ENCODE measurements around the gene STEAP4. TPM values are rescaled to one million over a fixed set of nuclear protein-coding genes. Genes with fewer than 3 reads are reported as not detected.

STEAP4 gene
- polyA plus RNA-seq, 1 of the 3 experiments (the other 2 are of a cell fraction) = not detected

GRCh38 chr7:88355011-88355410 lies 48.3 kb upstream of the STEAP4 start:
- Histone ChIP-seq H3K9me3 (no peaks in the 10 kb centered on the region), H3K36me3 (replicated peaks in 1 of 2; ENCODE audit: control insufficient read depth in 1 of 2, insufficient read depth in 2 of 2, low read length in 1 of 2) (no peaks in the 10 kb centered on the region), H3K79me2 (ENCODE audit: insufficient read depth) (no peaks in the 10 kb centered on the region), H2AFZ (ENCODE audit: low read depth) (no peak overlapping the region), H3K27ac (ENCODE audit: low read depth in 2 of 2, low read length in 1 of 2) (no peak overlapping the region), H3K9me2 (no peaks in the 10 kb centered on the region), H4K20me1 (ENCODE audit: insufficient read depth) (no peaks in the 10 kb centered on the region), H3F3A (replicated peaks; ENCODE audit: insufficient read depth) (no peaks in the 10 kb centered on the region), H3K27me3 (ENCODE audit: insufficient read depth) (no peaks in the 10 kb centered on the region), H3K4me1 (ENCODE audit: control insufficient read depth in 1 of 2, insufficient read depth in 2 of 2, low read depth in 1 of 2, low read length in 1 of 2) (no peaks in the 10 kb centered on the region; a peak in 2 of 4 replicates), H3K4me2 (no peak overlapping the region), H3K9ac (no peak overlapping the region), H3K4me3 (ENCODE audit: low read depth in 2 of 2, low read length in 1 of 2) (no peak overlapping the region)
- TF ChIP-seq IRF3 (IDR thresholded peaks at IDR 0.05; ENCODE audit: low read depth, low read length) (no peak), RFX5 (IDR thresholded peaks at IDR 0.05; ENCODE audit: low read length) (no peak), FOXM1 (IDR thresholded peaks at IDR 0.05; ENCODE audit: low read depth) (no peak), POLR2AphosphoS5 (IDR thresholded peaks at IDR 0.05; ENCODE audit: low read depth, low read length) (no peak), SIN3A (IDR thresholded peaks at IDR 0.05; ENCODE audit: borderline replicate concordance, low read depth, low read length) (no peak), RAD21 (IDR thresholded peaks at IDR 0.05; ENCODE audit: low read length) (no peak), GABPA (IDR thresholded peaks at IDR 0.05; ENCODE audit: low read depth) (no peak), ELF1 (IDR thresholded peaks at IDR 0.05) (no peak), USF2 (IDR thresholded peaks at IDR 0.05; ENCODE audit: borderline replicate concordance, low read depth, low read length) (no peak), TEAD4 (IDR thresholded peaks at IDR 0.05; ENCODE audit: borderline replicate concordance, insufficient read depth) (no peak), FOXJ3 (CRISPR knock-in tag; IDR thresholded peaks at IDR 0.05) (no peak), GATA2 (CRISPR knock-in tag; IDR thresholded peaks at IDR 0.05) (no peak), MXI1 (IDR thresholded peaks at IDR 0.05; ENCODE audit: low read depth, low read length) (no peak)
- WGBS (ENCODE audit: low lambda C conversion rate) = 42% methylated on average over 3 of the region's 3 CpGs
- no peak for DNase-seq
- ChIA-PET CTCF (interaction anchor here (5.6 kb wide), 1 partner anchor 111 kb away, joined by 52 read pairs; no protein-coding TSS in a partner anchor), POLR2A (no interaction called here)

- H3K4me1 ChIP-seq (ENCODE audit: control insufficient read depth in 1 of 2, insufficient read depth in 2 of 2, low read depth in 1 of 2, low read length in 1 of 2) = no peaks in the 10 kb centered on the region; a peak in 1 of 4 replicates
- H3F3A ChIP-seq (replicated peaks; ENCODE audit: insufficient read depth) = no peaks in the 10 kb centered on the region
- no peak for DNase-seq
- no peak overlapping the region for H3K9ac ChIP-seq
- no peak overlapping the region for H3K4me3 ChIP-seq (ENCODE audit: low read depth in 2 of 2, low read length in 1 of 2)
- H3K27me3 ChIP-seq (ENCODE audit: insufficient read depth) = peaks cover 7% of the 10 kb centered on the region; the same call in 1 of the 2 replicates
- H3K36me3 ChIP-seq (replicated peaks in 1 of 2; ENCODE audit: control insufficient read depth in 1 of 2, insufficient read depth in 2 of 2, low read length in 1 of 2) = no peaks in the 10 kb centered on the region
- H3K27ac ChIP-seq (ENCODE audit: low read depth in 2 of 2, low read length in 1 of 2) = no peak overlapping the region
- TF ChIP-seq CTCF (IDR thresholded peaks at IDR 0.05) (0 out of 2 replicates have a peak, but pooled peaks have one; percentile 12), CHD2 (IDR thresholded peaks at IDR 0.05; ENCODE audit: low read length, partially characterized antibody) (no peak), IRF3 (IDR thresholded peaks at IDR 0.05; ENCODE audit: low read depth, low read length) (no peak), FOXM1 (IDR thresholded peaks at IDR 0.05; ENCODE audit: low read depth) (no peak)
- no peaks in the 10 kb centered on the region for H3K79me2 ChIP-seq (ENCODE audit: insufficient read depth)
- POLR2A ChIA-PET = no interaction called here
- H3K4me2 ChIP-seq = no peak overlapping the region
- CTCF ChIA-PET = interaction anchor here (0.6 kb wide), 1 partner anchor 35 kb away, joined by 3 read pairs; no protein-coding TSS in a partner anchor
- H2AFZ ChIP-seq (ENCODE audit: low read depth) = no peak overlapping the region
- H3K9me2 ChIP-seq = no peaks in the 10 kb centered on the region
- H4K20me1 ChIP-seq (ENCODE audit: insufficient read depth) = no peaks in the 10 kb centered on the region
- no peaks in the 10 kb centered on the region for H3K9me3 ChIP-seq
- 38% methylated on average over 2 of the region's 2 CpGs for WGBS (ENCODE audit: low lambda C conversion rate)
These were observed 43.4 kb upstream of the STEAP4 start for GRCh38 chr7:88350118-88350517.
